GM18520 (cell line): ENCODE results near the gene LRRFIP1.
"Not testable (repeated sequence)": the region's sequence is repeated elsewhere in the genome, so short reads cannot be mapped to it uniquely, and the experiment has no call there.

Source experiments
- ATAC-seq: cut with Tn5 transposase; IDR thresholded peaks from one replicate; pipeline ENCODE4 v1.9.1; 2021; ENCODE audit not compliant: unreplicated experiment

LRRFIP1 gene, protein sequence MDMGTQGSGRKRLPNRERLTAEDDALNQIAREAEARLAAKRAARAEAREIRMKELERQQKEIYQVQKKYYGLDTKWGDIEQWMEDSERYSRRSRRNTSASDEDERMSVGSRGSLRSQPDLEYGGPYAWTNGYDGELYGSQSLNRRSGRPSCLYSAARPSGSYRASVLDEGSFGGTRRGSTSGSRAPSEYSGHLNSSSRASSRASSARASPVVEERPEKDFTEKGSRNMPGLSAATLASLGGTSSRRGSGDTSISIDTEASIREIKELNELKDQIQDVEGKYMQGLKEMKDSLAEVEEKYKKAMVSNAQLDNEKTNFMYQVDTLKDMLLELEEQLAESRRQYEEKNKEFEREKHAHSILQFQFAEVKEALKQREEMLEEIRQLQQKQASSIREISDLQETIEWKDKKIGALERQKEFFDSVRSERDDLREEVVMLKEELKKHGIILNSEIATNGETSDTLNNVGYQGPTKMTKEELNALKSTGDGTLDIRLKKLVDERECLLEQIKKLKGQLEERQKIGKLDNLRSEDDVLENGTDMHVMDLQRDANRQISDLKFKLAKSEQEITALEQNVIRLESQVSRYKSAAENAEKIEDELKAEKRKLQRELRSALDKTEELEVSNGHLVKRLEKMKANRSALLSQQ

DNA sequence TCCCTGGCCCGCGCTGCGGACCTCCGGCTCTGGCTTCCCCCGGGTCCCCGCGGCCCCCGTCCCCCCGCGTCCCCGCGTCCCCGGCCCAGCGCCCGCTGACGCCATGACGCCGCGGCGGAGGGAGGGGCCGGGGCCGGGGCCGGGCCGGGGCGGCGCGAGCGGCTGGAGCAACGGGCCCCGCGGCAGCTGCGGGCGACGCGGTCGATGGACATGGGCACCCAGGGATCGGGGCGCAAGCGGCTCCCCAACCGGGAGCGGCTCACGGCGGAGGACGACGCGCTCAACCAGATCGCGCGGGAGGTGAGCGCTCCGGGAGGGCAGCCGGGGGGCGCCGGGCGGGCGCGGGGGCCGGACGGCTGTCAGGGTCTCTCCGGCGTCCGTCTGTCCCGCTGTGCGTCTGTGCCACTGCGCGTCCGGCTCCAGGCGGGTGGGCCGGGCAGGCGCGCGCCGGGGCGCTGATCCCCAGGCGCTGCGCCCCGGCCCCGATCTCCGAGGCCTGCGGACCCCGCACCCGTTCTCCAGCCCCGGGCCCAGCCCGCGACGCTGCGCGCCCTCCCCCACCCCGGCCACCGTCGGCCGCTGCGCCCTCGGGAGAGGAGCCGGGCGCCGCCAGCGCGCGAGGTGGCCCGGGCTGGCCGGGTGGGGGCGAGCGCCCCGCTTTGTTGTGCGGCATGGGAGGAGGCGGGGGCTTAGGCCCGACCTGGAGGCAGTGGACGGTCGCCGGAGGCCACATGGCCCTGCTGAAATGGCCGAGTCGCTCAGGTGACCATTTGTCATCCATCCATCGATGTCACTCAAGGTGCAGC lies at the start of gene LRRFIP1:
Gene LRRFIP1, plus strand, starts transcription at position 147 of the 806 bp plus-strand sequence. Its CDS starts 58 bp downstream, at position 205.
- ATAC-seq: no peak

DNA sequence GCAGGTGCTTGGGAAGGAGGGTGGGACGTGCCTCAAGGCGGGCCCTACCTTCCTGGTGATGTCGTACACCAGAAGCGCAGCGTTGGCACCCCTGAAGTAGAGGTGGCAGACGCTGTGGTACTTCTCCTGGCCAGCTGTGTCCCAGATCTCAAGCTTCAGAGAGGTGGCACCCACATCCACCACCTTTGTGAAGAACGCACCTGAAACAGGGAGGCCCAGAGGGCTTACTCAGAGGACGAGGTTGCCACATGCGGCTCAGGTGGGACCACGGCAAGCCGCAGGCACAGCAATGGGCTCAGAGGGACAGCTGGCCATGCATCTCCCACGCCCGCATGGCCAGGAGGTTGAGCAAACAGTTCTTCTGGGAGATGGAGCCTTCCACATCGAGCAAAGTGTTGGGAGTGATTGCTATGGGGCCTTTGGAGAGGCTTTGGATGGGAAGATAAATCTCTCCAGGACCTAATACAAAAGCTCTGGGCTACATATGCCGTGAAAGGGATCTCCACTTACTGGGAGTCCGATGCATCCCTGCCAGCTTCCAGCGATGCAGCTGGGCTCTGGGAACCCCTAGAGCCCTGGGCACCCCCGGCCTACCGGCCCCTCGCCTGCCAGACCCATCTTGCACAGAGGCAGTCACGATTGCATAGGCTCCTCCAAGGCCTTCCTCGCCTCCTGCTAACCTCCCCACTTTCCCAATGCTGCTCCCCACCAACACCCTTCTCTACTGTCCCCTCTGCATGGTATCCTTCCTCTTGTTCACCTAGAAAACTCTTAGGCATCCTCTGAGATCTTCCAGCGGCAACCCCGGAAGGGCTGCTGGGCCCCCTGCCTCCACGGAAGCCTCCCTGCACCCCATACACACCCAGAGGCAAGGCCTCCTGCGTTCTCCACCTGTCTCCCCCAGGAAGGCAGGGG lies 49.2 kb upstream of the LRRFIP1 start:
- no peak for ATAC-seq

DNA sequence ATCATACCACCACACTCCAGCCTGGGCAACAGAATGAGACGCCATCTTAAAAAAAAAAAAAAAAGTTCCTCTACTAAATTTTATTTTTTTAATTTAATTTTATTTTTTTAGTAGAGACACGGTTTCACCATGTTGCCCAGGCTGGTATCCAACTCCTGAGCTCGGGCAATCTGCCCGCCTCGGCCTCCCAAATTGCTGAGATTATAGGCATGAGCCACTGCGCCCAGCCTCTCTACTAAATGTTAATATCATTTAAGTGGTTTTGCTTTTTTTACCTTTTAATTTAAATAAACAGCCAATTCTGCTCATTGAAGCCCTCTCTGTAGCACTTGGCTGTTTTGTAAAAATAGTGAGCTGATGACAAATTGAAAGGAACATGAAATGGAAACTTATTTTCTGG lies 46.1 kb upstream of the LRRFIP1 start:
- no peak for ATAC-seq

DNA sequence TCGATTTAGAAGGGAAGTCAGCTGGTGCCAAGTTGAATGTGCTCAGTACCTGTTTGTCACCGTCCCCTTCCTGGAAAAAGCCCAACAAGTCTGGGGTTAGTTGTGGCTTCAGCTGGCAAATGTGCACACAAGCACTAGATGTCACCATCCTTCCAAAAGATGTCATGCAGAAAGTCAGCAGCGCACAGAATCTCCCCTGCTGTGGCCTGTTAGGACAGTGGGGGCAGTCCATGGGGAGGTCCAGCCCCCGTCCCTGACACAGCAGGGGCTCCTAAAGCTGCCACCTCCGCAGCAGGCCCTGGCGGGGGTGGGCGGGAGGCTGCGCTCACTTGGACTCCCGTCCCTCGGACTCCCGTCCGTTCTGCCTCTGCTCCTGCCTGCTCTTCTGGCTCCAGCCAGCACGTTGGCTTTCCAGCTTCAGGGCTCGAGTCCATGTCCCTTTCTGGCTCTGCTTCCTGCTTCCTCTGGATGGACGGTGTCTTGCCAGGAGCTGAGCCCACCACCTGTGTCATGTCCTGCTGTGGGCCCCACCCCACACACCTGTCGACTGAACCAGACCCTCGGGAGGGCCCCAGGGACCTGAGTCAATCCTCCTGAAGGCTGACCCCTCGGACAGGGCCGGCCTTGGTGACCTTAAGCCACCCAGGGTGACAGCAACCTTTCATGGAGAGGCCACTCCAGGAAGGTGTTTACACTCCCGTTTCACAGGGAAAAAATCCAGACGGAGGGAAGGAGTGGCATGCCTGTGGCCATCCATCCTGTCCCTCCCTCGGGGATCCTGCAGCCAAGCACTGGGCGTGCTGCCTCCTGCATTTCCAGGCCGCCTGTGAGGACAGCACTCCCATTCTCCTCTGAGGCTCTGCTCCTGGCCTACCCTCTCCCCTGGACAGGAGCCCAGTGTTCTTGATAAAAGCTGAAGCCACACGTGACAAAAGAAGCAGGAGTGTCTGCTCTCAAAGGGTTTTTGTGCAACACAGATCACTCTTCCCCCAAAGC lies 45.3 kb upstream of the LRRFIP1 start:
- no peak for ATAC-seq

DNA sequence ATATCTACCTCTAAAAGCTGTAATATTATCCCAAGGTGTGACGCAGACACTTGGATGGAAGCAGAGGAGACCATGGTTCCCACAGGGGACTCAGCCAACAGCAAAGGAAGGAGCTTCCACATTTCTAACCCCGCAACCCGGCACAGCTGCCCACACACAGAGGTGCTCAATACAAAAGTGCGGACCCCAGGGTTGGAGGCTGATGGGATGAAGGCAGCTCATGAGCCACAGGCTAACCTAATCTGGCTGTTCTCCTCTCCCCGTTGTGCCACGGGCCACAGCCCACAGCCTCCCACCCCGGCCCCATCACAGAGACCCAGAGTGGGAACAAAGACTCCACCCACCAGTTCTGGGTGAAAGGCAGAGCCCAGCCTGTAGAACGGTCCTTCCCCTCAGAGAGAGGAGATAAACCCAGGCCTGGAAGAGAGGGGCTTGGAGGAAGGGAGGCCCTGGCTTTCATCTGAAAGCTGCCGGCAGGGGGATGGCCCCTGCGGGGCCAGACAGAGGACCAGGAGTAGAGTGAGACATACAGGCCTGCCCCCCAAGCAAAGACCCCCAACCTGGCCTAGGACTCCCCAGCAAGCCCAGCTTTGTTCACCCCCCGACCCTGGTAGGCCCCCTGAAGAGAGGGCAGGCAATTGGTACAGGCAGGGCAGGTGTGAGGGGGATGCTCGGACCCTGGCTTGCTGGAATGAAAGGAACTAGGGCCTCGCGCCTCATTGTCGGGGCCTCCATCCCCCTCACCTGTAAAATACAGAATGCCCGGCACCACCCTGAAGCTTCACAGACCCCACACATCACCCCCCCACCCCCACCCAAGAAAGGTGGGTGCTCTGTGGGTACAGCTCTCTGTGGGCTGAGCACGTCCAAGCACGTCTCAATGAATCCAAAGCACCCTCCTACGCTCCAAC lies 43.7 kb upstream of the LRRFIP1 start:
- ATAC-seq: no peak

DNA sequence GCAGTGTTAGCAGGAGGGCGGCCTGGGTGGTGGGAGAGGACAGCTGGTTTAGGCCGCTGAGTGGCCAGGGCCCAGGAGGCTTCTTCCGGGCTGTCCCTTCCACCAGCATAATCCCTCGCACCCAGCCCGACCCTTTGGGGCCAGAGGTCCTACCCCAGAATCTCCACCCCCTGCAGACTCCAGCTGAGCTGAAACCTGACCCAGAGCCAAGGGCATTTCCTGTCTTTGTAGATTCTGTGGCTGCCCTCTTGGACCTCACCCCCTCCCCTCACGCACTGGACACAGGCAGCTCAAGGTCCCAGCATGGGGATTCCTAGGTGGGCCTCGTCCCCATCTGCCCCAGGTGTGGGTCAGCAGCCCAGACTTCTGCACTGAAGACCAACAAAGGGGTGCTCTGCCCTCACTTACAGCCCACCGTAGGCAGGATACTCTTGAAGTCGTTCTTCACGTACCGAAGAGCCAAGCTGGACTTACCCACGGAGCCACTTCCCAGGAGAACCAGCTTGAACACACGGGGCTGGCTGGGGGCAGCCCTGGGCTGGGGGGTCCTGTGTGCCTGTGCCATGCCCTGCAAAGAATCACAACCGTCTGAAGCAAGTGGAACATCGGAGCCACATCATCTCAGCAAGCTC lies 41.7 kb upstream of the LRRFIP1 start:
- no peak for ATAC-seq

DNA sequence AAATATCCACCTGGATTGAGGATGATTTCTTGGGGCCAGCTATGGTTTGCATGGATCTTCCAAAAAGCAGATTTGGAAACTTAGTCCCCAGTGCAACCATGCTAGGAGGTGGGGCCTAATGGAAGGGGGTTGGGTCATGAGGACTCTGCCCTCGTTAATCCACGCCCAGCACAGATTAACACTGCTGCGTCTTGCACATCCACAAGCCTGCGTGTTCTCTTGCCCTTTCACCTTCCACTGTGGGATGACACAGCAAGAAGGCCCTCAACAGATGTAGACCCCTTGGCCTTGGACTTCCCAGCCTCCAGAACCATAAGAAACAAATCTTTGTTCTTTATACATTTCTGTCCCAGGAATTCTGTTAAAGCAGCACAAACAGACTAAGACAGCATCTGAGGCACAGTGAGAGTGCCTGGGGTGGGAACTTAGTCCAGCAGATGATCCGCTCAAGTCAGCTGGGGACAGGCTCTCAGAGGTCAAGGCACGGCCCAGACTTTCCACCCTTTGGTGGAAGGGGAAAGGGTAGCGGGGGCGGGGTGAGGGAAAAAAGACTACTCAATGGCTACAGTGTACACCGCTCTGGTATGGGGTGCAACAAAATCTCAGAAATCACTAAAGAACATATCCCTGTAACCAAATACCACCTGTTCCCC lies 39.2 kb upstream of the LRRFIP1 start:
- ATAC-seq: no peak

DNA sequence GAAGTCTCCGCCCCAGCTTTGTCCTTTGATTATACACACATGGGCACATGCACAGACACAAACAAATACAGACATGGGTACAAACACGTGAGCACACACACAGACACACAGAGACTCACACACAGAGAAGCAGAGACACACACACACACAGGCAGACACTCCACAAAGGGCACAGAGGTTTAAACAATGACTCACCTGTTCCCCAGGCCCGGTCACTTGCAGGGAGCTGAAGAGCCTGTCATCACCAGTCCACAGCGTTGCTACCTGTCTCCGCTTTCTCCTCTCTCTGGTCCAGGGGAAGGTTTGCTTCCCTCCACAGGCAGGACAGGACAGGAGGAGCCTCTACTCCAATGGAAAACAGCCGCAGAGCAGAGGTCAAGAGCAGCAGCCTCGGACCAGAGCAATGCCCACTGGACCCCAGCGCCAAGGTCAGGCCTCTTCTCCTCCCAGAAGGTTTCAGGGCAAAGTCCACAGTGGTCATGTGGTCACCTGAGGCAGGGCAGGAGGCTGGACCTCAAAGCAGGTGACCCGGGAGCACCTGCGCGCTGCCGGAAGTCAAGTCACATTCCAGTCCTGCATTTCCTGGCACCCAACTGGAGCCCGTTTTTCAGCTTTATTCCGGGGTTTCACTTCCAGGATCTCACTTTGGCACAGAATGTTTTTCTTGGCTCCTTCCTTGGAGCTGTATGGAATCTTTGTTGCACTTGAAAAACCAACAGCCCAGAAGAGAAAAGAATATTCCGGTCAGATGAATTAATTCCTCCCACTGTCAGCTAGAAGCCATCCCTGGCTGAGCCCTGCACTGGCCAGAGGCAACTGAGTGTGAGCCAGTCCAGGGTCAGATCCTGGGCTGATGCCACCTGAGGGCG lies 36.9 kb upstream of the LRRFIP1 start, which contains the start of gene RAB17:
Gene RAB17, minus strand, starts transcription at position 463 of the 869 bp plus-strand sequence. CDS start 4,580 bp downstream, outside the sequence.
- no peak for ATAC-seq

DNA sequence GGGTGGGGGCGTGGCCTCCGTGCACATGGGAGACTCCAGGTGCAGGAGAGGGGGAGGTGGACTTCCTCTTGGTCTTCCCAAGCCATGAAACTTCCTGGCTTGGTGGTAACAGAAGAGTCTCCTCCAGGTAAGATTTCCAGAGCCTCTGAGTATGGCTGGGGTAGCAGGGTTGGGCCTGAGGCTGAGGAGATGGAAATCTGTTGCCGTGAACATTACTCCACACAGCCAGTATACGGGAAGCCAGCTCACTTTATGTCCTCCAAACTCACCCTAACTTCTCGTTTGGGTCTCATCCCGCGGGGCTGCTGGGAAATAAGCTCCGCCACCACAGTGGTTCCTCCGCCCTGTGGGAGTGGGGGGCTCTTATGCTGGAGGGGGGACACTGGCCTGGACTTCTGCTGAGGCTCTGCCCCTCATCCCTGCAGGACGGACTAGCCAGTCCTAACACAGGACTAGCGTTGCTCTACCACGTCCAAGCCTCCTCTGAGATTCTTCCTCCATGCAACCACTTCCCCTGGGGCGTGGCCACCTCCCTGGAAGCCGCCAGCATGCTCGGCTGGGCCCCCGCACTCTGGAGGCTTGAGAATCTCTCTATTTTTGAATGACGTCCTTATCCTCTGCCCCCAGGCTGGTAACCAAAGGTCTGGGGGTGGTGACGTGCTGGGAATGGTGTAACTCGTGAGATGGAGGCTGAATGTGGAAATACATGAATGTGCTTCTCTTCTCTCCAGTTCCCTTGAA lies 36.1 kb upstream of the LRRFIP1 start:
- ATAC-seq: no peak

DNA sequence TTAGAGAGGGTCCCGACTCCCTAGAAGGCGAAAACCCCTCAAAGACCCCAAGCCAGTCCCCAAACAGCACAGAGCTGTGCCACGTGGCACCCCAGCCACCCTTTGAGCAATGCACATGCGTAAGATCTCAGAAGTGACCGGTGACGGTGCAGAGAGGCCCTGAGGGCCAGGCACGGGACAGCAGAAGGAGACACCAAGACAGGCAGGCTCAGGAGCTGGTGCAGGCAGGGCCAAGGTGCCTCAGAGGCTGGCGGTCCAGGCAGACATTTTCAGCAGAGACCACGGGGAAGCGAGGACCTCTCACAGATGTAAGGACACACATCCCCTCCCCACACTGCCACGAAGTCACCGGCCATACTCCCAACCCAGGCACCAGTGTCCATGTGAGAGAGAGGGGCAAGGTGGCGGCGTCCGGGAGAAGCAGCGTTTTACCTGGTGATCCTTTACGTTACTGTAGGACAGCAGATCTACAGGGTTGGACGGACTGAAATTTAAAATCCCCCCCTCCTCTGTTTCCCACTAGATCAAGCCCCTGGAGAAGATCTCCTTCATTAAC lies 34.9 kb upstream of the LRRFIP1 start:
- no peak for ATAC-seq

DNA sequence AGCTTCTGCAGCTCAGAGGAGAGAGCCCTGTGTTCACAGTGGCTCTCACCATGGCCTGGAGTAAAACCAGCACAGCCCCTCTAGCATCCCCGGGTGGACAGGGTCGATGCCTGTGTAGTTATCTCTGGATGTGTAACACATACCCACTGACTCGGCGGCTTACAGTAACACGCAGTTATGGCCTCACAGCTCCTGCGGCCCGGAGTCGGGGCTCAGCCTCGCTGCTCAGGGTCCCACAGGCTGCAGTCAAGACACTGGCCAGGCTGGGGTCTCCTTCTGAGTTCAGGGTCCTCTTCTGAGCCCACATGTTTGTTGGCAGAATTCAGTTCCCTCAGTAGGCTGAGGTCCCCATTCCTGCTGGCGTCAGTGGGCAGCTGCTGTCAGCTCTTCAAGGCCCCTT lies 34.4 kb upstream of the LRRFIP1 start:
- ATAC-seq: no peak

DNA sequence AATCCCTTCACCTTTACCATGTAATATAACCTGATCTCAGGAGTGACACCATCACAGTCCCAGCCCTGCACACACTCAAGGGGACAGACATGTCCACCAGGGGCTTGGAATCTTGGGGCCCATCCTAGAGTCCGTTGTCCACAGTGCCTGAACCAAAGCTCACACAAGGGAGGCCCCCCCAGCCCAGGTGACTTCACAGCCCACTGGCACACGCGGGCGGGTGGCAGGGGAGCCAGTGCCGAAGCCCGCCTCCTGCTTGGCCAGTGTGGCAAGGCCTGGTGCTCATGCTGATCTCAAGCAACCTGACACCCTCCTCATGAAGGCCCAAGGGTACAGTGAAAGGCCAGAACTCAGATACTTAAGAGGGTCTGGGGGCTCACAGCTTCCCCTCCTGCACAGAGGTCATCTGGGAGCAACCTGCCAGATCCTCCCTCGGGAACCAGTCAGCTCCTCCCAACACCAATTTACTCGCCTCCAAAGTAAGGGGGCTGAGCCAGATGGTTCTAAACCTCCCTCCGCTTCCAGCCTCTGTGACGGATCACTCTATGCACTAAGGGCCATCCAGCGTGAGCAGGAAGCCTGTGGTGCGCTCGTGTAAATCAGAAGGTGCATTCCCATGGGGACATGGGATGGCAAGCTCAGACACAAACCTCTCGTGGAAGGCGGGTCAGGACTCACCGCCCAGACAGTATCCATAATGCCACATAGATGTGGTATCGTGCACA lies 33.6 kb upstream of the LRRFIP1 start:
- no peak for ATAC-seq

DNA sequence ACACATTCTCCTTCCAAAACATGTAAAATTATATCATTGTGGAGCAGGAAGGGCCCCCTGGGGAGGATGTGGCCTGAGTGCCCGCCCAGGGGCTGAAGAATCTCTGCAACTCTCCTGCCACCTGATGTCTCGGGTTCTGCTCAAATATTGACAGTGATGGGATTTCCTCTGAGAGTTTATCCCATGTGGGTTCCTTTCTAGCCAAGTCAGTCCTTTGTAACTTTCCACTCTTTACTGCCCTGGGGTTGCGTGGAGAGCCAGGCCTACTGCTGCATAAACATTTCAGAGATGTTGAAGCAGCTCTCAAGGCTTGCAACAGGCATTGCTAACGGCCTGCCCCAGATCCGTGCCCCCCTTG lies 32.9 kb upstream of the LRRFIP1 start:
- ATAC-seq: no peak

DNA sequence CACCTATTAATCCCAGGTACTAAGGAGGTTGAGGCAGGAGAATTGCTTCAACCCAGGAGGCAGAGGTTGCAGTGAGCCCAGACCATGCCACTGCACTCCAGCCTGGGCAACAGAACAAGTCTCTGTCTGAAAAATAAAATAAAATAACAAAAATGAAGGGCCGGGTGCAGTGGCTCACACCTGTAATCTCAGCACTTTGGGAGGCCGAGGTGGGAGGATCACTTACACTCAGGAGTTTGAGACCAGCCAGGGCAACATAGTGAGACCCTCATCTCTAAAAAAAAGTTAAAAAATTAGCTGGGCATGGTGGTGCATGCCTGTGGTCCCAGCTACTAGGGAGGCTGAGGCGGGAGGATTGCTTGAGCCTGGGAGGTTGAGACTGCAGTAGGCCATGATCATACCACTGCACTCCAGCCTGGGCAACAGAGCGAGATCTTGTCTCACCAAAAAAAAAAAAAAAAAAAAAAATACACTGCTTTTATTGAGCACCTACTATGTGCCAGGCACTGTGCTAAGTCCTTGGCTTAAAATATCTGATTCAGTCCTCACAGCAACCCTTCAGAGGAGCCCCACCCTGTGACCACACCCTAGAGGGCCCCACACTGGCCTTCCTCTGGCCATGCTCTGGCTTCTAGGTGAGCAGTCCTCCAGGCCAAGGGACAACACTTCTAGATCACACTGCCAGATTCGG lies 31.4 kb upstream of the LRRFIP1 start:
- not testable (repeated sequence) for ATAC-seq
